Karpas-422 (cell line): ENCODE data around the gene VPS39. TPM values are rescaled to one million over a fixed set of nuclear protein-coding genes. Genes with fewer than 3 reads are reported as not detected.
A peak's percentile ranks its signal among the peaks of the same experiment; 100 is the strongest.

Experiments
- DNase-seq: peaks from one replicate; pipeline ENCODE4 v3.0.0-alpha.2; 2015
- H2AFZ ChIP-seq: fragments of 200-600 bp; sonication (generic); 2 replicates; pipeline ENCODE4 v1.6.1; 2014; ENCODE audit warnings: antibody characterized with exemption, low read length, mixed read lengths
- H3K27ac ChIP-seq: fragments of 200-600 bp; sonication (generic); 2 replicates; pipeline ENCODE4 v1.5.1; 2014; ENCODE audit warnings: mild to moderate bottlenecking, low read length, moderate library complexity
- H3K27me3 ChIP-seq: fragments of 200-600 bp; sonication (generic); 2 replicates; pipeline ENCODE4 v1.6.1; 2014; ENCODE audit warnings: low read length, mixed read lengths
- H3K36me3 ChIP-seq: fragments of 200-600 bp; sonication (generic); 2 replicates; pipeline ENCODE4 v1.6.1; 2014; ENCODE audit warnings: low read length, mixed read lengths; ENCODE audit not compliant: insufficient read depth
- H3K4me1 ChIP-seq: fragments of 200-600 bp; sonication (generic); 2 replicates; pipeline ENCODE4 v1.6.1; 2014; ENCODE audit warnings: mild to moderate bottlenecking, low read length, mixed read lengths
- H3K4me2 ChIP-seq: fragments of 200-600 bp; sonication (generic); 2 replicates; pipeline ENCODE4 v1.6.1; 2014; ENCODE audit warnings: low read length, low read depth, mild to moderate bottlenecking; ENCODE audit not compliant: poor library complexity, severe bottlenecking
- H3K4me3 ChIP-seq: fragments of 200-600 bp; sonication (generic); 2 replicates; pipeline ENCODE4 v1.5.1; 2014; ENCODE audit warnings: mild to moderate bottlenecking, antibody characterized with exemption, low read length, mixed read lengths
- H3K79me2 ChIP-seq: fragments of 200-600 bp; sonication (generic); 2 replicates; pipeline ENCODE4 v1.6.1; 2014; ENCODE audit warnings: mild to moderate bottlenecking, low read length, mixed read lengths
- H3K9ac ChIP-seq: fragments of 200-600 bp; sonication (generic); 2 replicates; pipeline ENCODE4 v1.6.0; 2014; ENCODE audit warnings: low read length
- H3K9me2 ChIP-seq: fragments of 200-600 bp; sonication (generic), shearing (Covaris generic); replicated peaks from 2 replicates; pipeline ENCODE4 v1.6.0; 2014; ENCODE audit warnings: mild to moderate bottlenecking, low read length, moderate library complexity; ENCODE audit not compliant: insufficient read depth
- H3K9me3 ChIP-seq: fragments of 300-700, 200-600 bp; sonication (generic); 2 replicates; pipeline ENCODE4 v1.6.1; 2014; ENCODE audit warnings: low read length, mixed read lengths
- H4K20me1 ChIP-seq: fragments of 200-600 bp; sonication (generic); 2 replicates; pipeline ENCODE4 v1.6.1; 2014; ENCODE audit warnings: mild to moderate bottlenecking, antibody characterized with exemption, low read length, low read depth; ENCODE audit not compliant: insufficient read depth
- total RNA-seq: library from RNA; depleted of rRNA; stranded (reverse); fragments of >200 nt; shearing (Covaris generic); gene quantifications from 2 replicates; pipeline ENCODE4 v1.2.3, GENCODE V29; 2014; ENCODE audit warnings: low replicate concordance

Gene VPS39
- total RNA-seq, 1 experiment from 2014 or later = 99.4 TPM

DNA sequence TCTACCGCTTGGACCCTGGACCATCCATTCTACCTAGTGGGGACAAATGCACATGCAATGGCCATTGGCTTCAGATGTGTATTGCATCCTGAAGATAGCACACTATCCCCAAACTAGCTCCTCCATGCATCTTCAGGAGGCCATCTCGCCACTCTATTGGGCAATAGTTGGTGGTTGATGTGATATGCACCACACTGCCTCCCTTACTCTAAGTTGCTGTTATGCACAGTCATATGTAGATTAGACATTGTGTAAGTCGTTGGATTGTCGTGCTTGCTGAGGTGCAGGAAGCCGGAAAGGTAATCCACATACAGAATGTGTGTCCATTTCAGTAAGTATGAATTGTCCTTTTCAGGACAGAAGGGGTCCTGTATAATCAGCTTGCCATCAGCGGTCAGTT is 87.1 kb downstream of the VPS39 start:
- Histone ChIP-seq H3K9me3 (no peaks in the 10 kb centered on the region), H4K20me1 (no peaks in the 10 kb centered on the region), H3K79me2 (no peaks in the 10 kb centered on the region), H3K4me2 (no peak overlapping the region), H3K36me3 (no peaks in the 10 kb centered on the region), H2AFZ (no peak overlapping the region), H3K9ac (no peak overlapping the region), H3K9me2 (no peaks in the 10 kb centered on the region), H3K27ac (no peak overlapping the region), H3K27me3 (no peaks in the 10 kb centered on the region), H3K4me1 (peaks cover 10% of the 10 kb centered on the region), H3K4me3 (no peak overlapping the region)
- DNase-seq = no peak

DNA sequence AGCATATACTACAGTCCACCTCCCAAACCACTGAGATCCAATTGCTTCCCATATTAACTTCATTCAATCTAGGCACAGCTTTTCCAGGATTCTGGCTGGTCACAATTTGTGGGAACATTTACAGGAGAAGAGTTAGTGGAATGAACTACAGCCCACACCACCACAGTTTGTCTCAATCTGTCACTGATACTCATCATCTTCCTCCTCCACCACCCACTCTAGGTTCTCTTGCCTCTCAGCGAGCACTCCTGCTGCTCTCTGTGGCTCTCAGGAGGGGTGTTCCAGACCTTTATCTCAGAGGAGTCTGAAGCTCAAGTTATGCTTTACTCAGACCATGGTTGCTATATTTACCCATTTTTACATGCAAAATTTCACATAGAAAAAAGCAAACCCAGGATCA is 87.8 kb downstream of the VPS39 start:
- Histone ChIP-seq H3K9me2 (no peaks in the 10 kb centered on the region), H3K27me3 (no peaks in the 10 kb centered on the region), H3K4me1 (peaks cover 10% of the 10 kb centered on the region), H2AFZ (no peak overlapping the region), H3K9ac (no peak overlapping the region), H3K79me2 (no peaks in the 10 kb centered on the region), H3K27ac (no peak overlapping the region), H4K20me1 (no peaks in the 10 kb centered on the region), H3K9me3 (no peaks in the 10 kb centered on the region), H3K4me2 (no peak overlapping the region), H3K4me3 (no peak overlapping the region), H3K36me3 (no peaks in the 10 kb centered on the region)
- DNase-seq = no peak

DNA sequence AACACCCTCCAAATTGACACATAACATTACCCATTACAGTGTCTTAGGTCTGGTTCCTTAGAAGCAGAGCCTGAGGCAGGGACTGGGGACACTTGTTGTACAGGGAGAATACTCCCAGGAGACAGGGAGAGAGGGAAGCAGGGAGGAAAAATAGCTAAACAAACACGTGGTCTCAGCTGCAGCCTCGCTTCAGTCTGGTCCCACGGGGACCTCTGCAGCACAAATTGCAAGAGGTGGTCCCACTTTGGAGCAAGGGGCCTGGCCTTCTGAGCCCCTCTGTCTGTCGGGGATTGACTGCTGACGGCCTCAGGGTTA is 88.7 kb downstream of the VPS39 start:
- Histone ChIP-seq H3K79me2 (no peaks in the 10 kb centered on the region), H4K20me1 (no peaks in the 10 kb centered on the region), H3K9ac (no peak overlapping the region), H3K4me3 (no peak overlapping the region), H3K4me1 (peaks cover 10% of the 10 kb centered on the region), H2AFZ (no peak overlapping the region), H3K4me2 (no peak overlapping the region), H3K9me2 (no peaks in the 10 kb centered on the region), H3K9me3 (no peaks in the 10 kb centered on the region), H3K36me3 (no peaks in the 10 kb centered on the region), H3K27me3 (no peaks in the 10 kb centered on the region), H3K27ac (no peak overlapping the region)
- no peak for DNase-seq

DNA sequence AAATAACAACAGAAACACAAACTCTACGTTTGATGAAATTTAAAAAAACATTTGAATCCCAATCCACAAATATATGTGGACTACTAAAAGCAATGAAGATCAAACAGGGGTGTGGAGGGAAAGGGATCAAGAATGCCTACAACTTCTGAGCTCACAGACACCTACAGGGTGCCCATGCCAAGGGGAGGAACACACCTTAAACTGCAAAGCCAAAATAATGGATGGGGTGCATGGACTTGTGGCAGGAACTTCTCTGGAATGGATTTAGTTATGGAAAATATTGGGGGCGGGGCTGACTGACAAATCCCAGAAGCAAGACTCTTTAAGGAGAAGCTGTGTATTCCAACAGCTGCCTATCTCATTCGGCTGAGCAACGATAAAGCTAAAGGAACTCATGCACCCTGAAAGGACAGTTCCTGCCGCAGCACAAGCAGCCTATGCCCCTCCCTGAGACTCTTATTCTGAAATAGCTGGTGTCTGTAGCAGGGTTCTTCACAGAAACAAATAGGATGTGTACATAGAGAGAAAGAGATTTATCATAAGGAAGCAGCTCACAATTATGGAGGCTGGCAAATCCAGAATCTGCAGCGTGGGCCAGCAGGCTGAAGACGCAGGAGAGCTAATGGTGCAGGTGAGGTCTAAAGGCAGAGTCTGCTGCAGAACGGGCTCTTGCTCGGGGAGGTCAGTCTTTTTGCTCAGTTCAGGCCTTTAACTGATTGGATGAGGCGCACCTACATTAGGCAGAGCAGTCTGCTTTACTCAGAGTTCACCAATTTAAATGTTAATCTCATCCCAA is 89.3 kb downstream of the VPS39 start:
- H4K20me1 ChIP-seq = no peaks in the 10 kb centered on the region
- no peaks in the 10 kb centered on the region for H3K36me3 ChIP-seq
- H3K4me1 ChIP-seq = peaks cover 10% of the 10 kb centered on the region
- no peak overlapping the region for H3K4me3 ChIP-seq
- H3K9me3 ChIP-seq = no peaks in the 10 kb centered on the region
- no peaks in the 10 kb centered on the region for H3K27me3 ChIP-seq
- H3K4me2 ChIP-seq = peak overlapping the region; percentile 6
- DNase-seq = no peak
- no peak overlapping the region for H3K9ac ChIP-seq
- H2AFZ ChIP-seq = no peak overlapping the region
- H3K79me2 ChIP-seq = no peaks in the 10 kb centered on the region
- H3K27ac ChIP-seq = no peak overlapping the region
- H3K9me2 ChIP-seq = no peaks in the 10 kb centered on the region

DNA sequence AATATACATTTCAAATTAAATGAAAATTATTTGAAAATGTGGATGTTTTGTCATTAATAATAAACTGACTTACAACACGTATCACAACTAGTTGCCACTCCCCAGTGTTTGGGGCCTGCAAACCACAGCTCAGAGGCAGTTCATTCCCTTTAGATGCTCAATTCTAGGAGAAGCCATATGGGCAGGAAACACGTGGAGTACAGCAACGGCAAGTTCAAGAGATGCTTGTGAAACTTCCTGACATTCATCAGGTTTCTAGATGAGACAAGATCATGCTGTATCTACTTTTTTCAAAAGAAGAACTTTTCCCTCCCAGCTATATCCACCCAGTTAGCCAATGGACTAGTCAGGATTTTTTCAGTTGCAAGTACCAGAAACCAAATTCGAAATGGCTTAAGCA is 96.2 kb downstream of the VPS39 start:
- H2AFZ ChIP-seq = no peak overlapping the region
- no peak overlapping the region for H3K27ac ChIP-seq
- H3K9me3 ChIP-seq = no peaks in the 10 kb centered on the region
- H3K4me1 ChIP-seq = peaks cover 39% of the 10 kb centered on the region
- no peaks in the 10 kb centered on the region for H3K79me2 ChIP-seq
- no peaks in the 10 kb centered on the region for H3K36me3 ChIP-seq
- no peak for DNase-seq
- H3K9me2 ChIP-seq = no peaks in the 10 kb centered on the region
- no peak overlapping the region for H3K4me2 ChIP-seq
- no peaks in the 10 kb centered on the region for H4K20me1 ChIP-seq
- H3K4me3 ChIP-seq = no peak overlapping the region
- no peak overlapping the region for H3K9ac ChIP-seq
- no peaks in the 10 kb centered on the region for H3K27me3 ChIP-seq

DNA sequence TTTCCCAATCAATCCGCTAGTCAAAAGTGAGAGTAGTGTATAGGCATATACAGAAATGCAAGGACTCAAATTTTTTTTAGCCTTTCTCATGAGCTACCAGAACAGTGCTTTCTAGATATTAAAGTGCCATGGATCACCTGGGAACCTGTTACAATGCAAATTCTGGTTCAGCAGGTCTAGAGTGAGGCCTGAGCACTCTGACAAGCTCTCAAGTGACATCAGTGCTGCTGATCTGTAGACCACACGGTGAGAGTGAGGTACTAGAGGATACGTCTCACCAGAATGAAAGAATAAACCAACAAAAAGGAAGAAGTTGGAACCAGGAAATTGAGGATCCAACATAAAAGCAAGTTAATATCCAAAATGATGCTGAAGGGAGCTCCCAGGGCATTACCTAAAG is 97.7 kb downstream of the VPS39 start:
- Histone ChIP-seq H3K4me2 (peak overlapping the region; percentile 22), H3K79me2 (no peaks in the 10 kb centered on the region), H3K9ac (no peak overlapping the region), H3K27ac (no peak overlapping the region), H3K9me2 (no peaks in the 10 kb centered on the region), H4K20me1 (no peaks in the 10 kb centered on the region), H3K9me3 (no peaks in the 10 kb centered on the region), H3K36me3 (no peaks in the 10 kb centered on the region), H3K4me1 (peaks cover 48% of the 10 kb centered on the region), H3K4me3 (no peak overlapping the region), H2AFZ (peak overlapping the region; percentile 44; the same call in 1 of the 2 replicates), H3K27me3 (no peaks in the 10 kb centered on the region)
- DNase-seq = no peak

DNA sequence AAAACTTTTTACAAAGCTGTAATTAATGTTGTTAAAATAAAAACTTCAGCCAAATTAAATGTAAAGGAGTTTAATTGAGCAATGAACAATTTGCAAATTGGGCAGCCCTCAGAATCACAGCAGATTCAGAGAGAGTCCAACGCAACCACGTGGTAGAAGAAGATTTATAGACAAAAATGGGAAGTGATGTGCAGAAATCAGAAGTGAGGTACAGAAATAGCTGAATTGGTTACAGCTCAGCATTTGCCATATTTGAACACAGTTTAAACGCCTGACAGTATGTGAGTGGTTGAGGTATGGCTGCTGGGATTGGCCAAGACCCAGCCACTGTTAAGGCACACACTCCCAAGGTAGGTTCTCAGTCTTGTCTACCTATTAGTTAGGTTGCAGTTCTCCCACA is 99.3 kb downstream of the VPS39 start:
- peak overlapping the region; percentile 13; the same call in 1 of the 2 replicates for H2AFZ ChIP-seq
- DNase-seq = peak; percentile 87
- no peaks in the 10 kb centered on the region for H3K79me2 ChIP-seq
- no peaks in the 10 kb centered on the region for H3K9me3 ChIP-seq
- H3K4me2 ChIP-seq = peak overlapping the region; percentile 68
- no peaks in the 10 kb centered on the region for H3K36me3 ChIP-seq
- peak overlapping the region; percentile 41; the same call in 1 of the 2 replicates for H3K9ac ChIP-seq
- H3K4me1 ChIP-seq = peaks cover 48% of the 10 kb centered on the region
- H3K27me3 ChIP-seq = no peaks in the 10 kb centered on the region
- H3K4me3 ChIP-seq = no peak overlapping the region
- H4K20me1 ChIP-seq = no peaks in the 10 kb centered on the region
- peak overlapping the region; percentile 70 for H3K27ac ChIP-seq
- H3K9me2 ChIP-seq = no peaks in the 10 kb centered on the region
